K562 treated with DMSO at 1 percent for 12 hours (cell line): ENCODE data around the gene TNIK. TPM values are rescaled to one million over a fixed set of nuclear protein-coding genes. Genes with fewer than 3 reads are reported as not detected.

ENCODE experiments used
- total RNA-seq: library from RNA; unstranded; fragments of 300-600 nt; gene quantifications from 2 replicates; pipeline ENCODE4 v1.2.3, GENCODE V29; 2022; ENCODE audit not compliant: insufficient read depth

The TNIK gene
- 5.8 and 27.3 TPM in 2 replicates for total RNA-seq

GRCh38 chr3:171459942-171460724, at the start of gene TNIK:
TNIK (minus strand) TSS chr3:171460405; CDS start chr3:171460063, 342 bp downstream.

GRCh38 chr3:171026597-171027293, 433.5 kb downstream of the TNIK start, which contains the start of gene SLC2A2:
SLC2A2 (minus strand) TSS chr3:171026720; CDS start chr3:171026670, 50 bp downstream.

